NB4 (cell line): ENCODE measurements around the gene MGAM2.

Experiments used
- CTCF ChIP-seq: IDR thresholded peaks from one replicate; pipeline ENCODE4 v1.5.1; 2012; ENCODE audit warnings: low read depth, low read length
- POLR2A ChIP-seq: IDR thresholded peaks from 2 replicates; pipeline ENCODE4 v1.6.1; 2011; ENCODE audit warnings: mild to moderate bottlenecking; ENCODE audit not compliant: insufficient read length; ENCODE audit errors: extremely low read depth

DNA sequence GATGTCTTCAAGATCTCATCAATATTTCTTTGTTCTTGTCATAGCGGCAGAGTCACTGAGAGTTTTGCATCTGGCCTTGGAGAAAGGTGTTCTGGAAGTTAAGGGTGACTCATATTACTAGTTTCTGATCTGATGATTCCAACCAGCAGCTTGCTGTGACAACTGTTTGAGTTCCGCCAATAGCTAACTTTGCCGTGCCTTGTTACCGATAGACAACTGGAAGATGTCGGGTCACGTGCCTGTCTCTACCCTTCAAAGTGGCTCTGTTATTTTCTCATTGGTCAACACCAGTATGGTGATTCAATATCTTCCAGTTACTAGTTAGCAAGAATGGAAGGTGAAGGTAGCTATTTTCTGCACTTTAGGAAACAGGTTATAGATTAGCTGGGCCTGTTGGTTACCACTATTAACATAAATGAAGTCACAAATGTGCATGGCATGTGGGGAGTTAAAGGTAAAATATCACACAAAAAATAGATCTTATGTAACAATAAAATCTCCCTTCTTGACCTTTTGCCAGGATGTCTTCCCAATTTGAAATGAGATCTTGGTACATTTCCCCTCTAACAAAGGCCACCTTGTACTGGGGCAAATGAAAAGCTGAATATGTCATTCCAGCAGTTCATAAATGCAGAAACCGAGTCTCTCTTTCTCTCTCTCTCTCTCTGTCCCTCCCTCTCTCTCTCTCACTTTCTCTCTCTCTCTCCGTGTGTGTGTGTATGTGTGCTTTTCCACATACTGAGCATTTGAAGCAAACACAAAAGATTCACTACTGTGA is 2.6 kb upstream of the MGAM2 start:
- TF ChIP-seq CTCF (no peak), POLR2A (no peak)
